NCI-H1048 (cell line): Measurements from ENCODE around the gene NTN5.
"Not testable (repeated sequence)": the region's sequence is repeated elsewhere in the genome, so short reads cannot be mapped to it uniquely, and the experiment has no call there.

ENCODE experiments used
- DNase-seq: peaks from one replicate; lab custom pipeline; 2025; lab: John Stamatoyannopoulos, UW

NTN5 gene

GRCh38 chr19:48672994-48673393 is at the start of gene NTN5:
TSS of gene NTN5 (minus strand) at chr19:48673017. CDS start at chr19:48670986, 2,031 bp downstream.
- no peak for DNase-seq

DNA sequence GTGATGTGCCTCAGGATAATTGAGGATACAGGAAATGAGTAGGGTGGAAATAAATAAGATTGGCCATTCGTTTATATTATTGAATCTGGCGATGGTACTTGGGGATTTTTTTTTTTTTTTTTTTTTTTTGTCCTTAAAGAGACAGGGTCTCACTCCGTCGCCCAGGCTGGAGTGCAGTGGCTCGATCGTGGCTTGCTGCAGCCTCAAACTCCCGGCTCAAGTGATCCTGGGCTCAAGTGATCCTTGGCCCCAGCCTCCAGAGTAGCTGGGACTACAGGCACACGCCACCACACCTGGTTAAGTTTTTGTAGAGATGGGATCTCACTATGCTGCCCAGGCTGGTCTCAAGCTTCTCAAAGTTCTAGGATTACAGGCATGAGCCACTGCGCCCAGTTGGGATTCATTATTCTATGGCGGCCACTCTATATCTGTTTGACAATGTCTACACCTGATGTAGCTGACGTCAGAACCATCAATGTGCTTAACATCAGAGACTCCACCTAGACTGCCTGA is 49.4 kb upstream of the NTN5 start:
- no peak for DNase-seq

DNA sequence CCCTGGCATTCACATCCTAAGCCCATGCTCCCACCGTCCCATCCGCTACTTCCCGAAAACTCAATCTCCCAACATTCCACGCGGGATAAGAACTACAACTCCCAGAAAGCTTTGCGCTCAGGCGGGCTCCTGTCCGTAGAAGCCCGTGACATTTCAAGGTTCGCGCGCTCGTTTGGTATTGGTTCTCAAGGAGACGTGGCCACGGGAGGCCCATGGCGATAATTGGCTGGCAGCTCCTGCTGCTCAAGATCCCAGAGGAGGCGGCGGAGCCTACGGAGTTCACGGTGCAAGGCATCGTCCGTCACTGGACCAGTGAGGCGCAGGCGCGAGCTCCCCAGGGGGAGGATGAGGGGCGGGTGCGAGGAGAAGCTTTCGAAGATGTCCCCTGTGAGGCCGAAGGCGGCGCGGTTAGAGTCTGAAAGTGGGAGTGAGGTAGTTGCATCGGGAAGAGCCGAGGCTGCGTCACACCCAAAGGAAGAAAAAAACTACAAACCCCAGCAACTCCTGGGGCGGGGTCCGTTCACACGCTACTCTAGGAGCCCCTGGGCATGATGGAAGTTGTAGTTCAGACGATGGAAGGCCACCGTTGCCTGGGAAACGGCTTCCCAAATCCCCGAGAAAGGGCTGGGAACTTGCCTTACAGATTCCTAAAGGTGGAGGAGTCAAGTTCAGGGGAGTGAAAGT is 47.9 kb upstream of the NTN5 start:
- DNase-seq: peak; percentile 78

- DNase-seq: no peak
Measured at GRCh38 chr19:48720251-48720612, 47.4 kb upstream of the NTN5 start.

- no peak for DNase-seq
Measured at GRCh38 chr19:48719263-48720171, 46.7 kb upstream of the NTN5 start, which contains the start of gene MAMSTR. TSS of gene MAMSTR (minus strand) at chr19:48719725. CDS start at chr19:48719031, 694 bp downstream.

GRCh38 chr19:48718711-48719231 is 46.0 kb upstream of the NTN5 start:
- DNase-seq: no peak

DNA sequence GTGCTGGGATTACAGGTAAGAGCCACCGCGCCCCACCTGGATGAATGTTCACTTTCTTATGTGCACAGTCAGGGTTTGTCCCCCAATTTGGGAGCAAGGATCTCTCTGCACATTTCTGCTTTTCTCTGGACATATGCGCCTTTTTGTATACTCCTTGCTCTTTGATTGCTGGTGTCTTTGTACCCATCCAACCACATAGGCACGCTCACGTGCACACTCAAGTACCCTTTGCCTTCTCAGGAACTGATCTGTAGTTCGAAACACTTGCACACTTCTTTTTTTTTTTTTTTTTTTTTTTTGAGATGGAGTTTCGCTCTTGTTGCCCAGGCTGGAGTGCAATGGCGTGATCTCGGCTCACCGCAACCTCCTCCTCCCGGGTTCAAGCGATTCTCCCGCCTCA is 45.3 kb upstream of the NTN5 start:
- DNase-seq: not testable (repeated sequence)

DNA sequence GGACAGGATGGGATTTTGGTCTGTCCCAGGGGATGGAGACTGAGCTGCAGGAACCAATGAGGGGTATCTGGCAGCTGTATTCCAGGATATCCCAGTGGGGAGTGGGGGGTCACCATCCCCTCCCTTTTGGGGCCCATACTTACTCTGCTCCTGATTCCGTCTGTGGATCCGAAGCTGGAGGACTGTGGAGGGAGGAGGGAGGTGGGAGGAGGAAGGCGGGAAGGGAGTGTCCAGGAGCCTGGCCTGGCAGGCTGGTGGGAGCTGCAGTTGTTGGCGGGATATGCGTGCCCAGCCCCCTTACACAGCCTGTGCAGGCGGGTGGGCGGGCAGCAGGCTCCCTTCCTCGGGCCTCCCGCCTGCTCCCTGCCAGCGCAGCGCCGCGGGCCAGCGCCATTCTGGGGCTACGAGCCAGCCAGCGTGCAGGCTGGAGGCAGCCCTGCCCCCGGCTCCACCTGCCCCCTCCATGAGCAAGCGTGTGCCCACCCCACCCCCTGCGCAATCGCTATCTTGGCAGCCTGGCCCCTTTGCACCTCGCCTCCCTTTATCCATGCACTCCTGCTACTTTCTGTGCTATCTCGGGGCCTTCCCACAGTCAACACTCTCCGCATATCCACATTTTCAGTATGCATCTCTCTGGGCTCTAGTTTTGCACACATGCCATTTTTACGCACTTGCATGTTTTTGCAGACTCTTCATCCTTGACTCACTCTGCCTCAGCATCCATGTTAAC is 43.9 kb upstream of the NTN5 start:
- DNase-seq: no peak

GRCh38 chr19:48715681-48716171 is 42.9 kb upstream of the NTN5 start:
- DNase-seq: no peak

DNA sequence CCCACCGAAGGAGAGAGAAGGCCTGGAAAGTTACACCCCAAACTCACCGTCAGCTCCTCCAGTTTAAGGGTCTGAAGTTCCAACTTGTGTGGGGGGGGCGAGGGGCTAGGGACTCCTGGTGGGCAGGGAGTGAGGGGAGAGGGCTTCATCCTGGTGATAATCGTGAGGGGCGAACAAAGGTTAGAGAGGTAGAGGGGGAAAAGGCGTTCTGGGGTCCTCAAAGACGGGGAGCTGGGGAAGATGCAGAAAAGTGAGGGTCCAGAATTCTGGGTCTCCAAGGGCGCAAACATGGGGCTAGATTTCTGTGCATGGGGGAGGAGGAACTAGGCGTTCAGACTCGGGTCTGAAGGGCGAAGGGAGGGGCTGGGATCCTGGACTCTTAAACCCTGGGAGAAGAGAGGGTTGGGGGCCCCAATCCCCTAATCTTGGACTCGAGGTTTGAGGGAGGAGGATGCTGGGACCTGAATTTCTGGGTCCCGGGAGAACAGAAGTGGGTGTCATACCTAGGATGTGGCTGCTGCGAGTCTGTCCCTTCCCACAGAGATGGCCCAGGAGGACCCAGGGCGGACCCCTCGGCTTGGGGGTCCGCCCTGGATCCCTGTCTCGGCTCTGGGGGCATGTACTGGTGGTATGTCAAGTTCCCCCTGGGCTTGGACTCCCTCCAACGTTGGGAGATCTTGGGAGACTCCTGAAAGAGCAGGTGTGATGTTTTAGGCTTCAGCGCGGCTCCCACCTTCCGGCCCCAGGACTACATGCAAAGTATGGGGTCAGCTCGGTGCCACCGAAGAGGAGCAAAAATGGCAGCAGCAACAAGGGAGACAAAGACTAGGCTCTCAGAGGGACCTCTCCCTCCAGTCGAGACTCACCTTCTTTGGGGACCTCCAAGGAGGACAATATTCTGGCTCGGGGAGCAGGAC is 42.2 kb upstream of the NTN5 start:
- DNase-seq: no peak

DNA sequence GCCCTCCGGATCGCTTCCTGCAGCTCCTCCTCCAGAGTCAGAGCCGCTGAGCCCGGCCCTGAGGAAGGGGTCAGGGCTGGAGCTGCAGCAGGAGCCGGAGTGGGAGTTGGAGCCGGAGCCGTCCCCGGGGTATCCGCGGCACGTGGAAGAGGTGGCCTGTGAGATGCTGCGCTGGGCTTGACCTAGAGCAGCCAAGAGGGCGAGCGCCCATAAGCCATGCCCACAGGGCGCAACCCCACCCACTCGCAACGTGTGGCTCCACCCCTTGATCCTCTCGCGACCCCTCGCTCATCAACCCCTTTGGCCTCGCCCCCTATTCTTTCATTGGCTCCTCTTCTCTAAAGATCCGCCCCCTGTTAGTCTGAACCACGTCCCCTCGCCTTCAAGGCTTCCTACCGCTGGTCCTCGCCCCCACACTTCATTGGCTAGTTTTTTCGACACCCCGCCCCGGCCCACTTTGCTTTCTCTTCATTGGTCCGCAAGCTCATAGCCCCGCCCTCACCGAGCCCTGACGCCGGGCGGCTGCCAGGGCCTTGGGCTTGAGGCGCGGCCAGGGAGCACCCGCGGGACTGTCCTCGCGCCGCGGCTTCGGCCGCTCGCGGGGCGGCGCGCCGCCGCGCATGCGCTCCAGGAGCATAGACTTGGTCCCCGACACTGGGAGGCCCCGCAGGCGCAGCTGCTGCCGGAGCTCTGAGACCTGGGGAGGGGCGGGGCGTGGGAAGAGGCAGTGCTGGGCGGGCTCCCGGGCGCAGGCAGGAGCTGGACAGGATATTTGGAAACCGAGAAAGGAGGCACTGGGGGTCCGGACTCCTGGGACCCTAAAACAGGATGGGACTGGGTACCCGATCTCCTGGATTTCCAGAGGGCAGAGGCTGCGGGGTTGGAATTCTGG is 41.3 kb upstream of the NTN5 start:
- DNase-seq: peak; percentile 99

GRCh38 chr19:48713041-48713863 is 40.4 kb upstream of the NTN5 start:
- DNase-seq: no peak

- no peak for DNase-seq
Measured at GRCh38 chr19:48711106-48711662, 38.4 kb upstream of the NTN5 start.

- no peak for DNase-seq
Measured at GRCh38 chr19:48708471-48708870, 35.7 kb upstream of the NTN5 start.

GRCh38 chr19:48705431-48705830 is 32.6 kb upstream of the NTN5 start:
- DNase-seq: no peak

- DNase-seq: no peak
Measured at GRCh38 chr19:48703316-48703715, 30.5 kb upstream of the NTN5 start.

DNA sequence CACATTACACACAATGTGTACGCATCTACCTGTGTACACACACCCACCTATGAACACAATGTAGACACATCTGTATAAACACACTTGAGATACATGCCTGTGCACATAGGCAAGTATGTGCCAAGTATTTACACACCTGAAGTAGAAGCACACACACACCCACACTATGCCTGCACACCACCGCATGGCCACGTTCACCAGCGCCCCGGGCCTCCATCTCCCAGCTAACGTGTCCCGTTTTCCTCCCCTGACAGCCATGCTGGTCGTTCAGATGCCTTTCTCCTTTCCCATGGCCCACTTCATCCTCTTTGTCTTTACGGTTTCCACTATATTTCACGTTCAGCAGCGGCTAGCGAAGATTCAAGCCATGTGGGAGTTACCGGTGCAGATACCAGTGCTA is 29.9 kb upstream of the NTN5 start:
- no peak for DNase-seq

DNA sequence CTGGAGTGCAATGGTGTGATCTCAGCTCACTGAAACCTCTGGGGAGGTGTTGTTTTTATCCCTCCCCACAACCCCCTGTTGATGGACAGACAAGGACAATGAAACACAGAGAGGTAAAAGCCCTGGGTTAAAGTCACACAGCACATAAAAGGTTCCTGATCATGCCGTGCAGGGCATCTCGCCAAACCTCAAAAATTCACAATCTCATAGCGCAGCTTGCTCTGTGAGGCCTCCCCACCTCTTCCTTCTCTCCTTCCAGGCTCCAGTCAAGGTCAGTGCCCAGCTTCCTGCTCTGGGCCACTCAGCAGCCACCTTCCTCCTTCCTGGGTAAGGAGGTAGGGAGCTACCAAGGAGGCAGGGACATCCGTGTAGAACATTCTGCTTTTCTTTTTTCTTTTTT is 25.2 kb upstream of the NTN5 start:
- no peak for DNase-seq
